H1 (cell line): ENCODE results near the gene MYBPC3. TPM values are rescaled to one million over a fixed set of nuclear protein-coding genes. Genes with fewer than 3 reads are reported as not detected.

Experiments
- EGR1 ChIP-seq: IDR thresholded peaks from 2 replicates; pipeline ENCODE4 v1.6.1; 2011; ENCODE audit warnings: low read depth, low read length, borderline replicate concordance
- polyA plus RNA-seq, 7 experiments: library from polyadenylated mRNA; depleted of rRNA in 3 of 7; stranded (reverse) in 5 of 7; unstranded in 2 of 7; fragments of >200 nt in 5 of 7; fragments of 200-250 nt in 2 of 7; gene quantifications; 1 replicate in 5 of 7; 2 replicates in 1 of 7; 4 replicates in 1 of 7; pipeline versions ENCODE4 v1.2.1 to v1.2.3, GENCODE V29; 2011 to 2013; ENCODE audit warnings: missing spikeins in 2 of 7, mixed read lengths in 2 of 7
- total RNA-seq: library from RNA; stranded (reverse); fragmentation: NEBNext Ultra II Directional; extraction: Animal tissue kit (Norgen Biotek cat#: 25700); gene quantifications from 2 replicates; pipeline ENCODE4 v1.2.1, GENCODE V29; 2021

Gene MYBPC3
- total and polyA plus RNA-seq, 2 of the 8 experiments (the other 6 are each of a cell fraction or from before 2014, with no cell fraction given): 0.05 TPM; not detected in 1

GRCh38 chr11:47375020-47375419, 22.5 kb upstream of the MYBPC3 start (continued):
- TF ChIP-seq EGR1: no peak
